C4-2B (cell line): ENCODE results near the gene TLCD2.
"Not testable (repeated sequence)": the region's sequence is repeated elsewhere in the genome, so short reads cannot be mapped to it uniquely, and the experiment has no call there.

Experiments used
- H3K27ac ChIP-seq: fragments of 450-650 bp; 2 replicates; pipeline ENCODE4 v1.5.1; 2017
- CTCF ChIP-seq: fragments of 450-650 bp; conservative IDR thresholded peaks from 2 replicates; pipeline ENCODE4 v1.5.1; 2017; ENCODE audit warnings: mild to moderate bottlenecking
- ZFX ChIP-seq: fragments of 450-650 bp; IDR thresholded peaks from 2 replicates; pipeline ENCODE4 v1.6.1; 2017

Gene TLCD2

GRCh38 chr17:1707107-1707506 is 3.1 kb downstream of the TLCD2 start:
- no peak for TF ChIP-seq CTCF
- no peak for TF ChIP-seq ZFX
- H3K27ac ChIP-seq = no peak overlapping the region

- H3K27ac ChIP-seq = no peak overlapping the region
- TF ChIP-seq ZFX (no peak), CTCF (no peak)
Measured at GRCh38 chr17:1705004-1705403, 5.2 kb downstream of the TLCD2 start.

- no peak overlapping the region for H3K27ac ChIP-seq
- TF ChIP-seq CTCF (no peak), ZFX (no peak)
Measured at GRCh38 chr17:1703063-1703462, 7.1 kb downstream of the TLCD2 start.

GRCh38 chr17:1699891-1700290 is 10.3 kb downstream of the TLCD2 start:
- not testable (repeated sequence) for H3K27ac ChIP-seq

- TF ChIP-seq ZFX = no peak
- TF ChIP-seq CTCF = no peak
- no peak overlapping the region for H3K27ac ChIP-seq
Measured at GRCh38 chr17:1697681-1698080, 12.5 kb downstream of the TLCD2 start.

- no peak for TF ChIP-seq ZFX
- TF ChIP-seq CTCF = no peak
- H3K27ac ChIP-seq = no peak overlapping the region
Measured at GRCh38 chr17:1695365-1695764, 14.8 kb downstream of the TLCD2 start.

GRCh38 chr17:1693339-1693738 is 16.8 kb downstream of the TLCD2 start:
- no peak for TF ChIP-seq CTCF
- TF ChIP-seq ZFX = no peak

GRCh38 chr17:1690544-1691221 is 19.5 kb downstream of the TLCD2 start:
- H3K27ac ChIP-seq = no peak overlapping the region
- TF ChIP-seq CTCF (no peak), ZFX (no peak)

More at GRCh38 chr17:1693339-1693738, 16.8 kb downstream of the TLCD2 start:
- no peak overlapping the region for H3K27ac ChIP-seq

GRCh38 chr17:1688405-1688804 is 21.8 kb downstream of the TLCD2 start:
- H3K27ac ChIP-seq = not testable (repeated sequence)
